SK-N-SH (cell line): ENCODE measurements around the gene TIMM22. TPM values are rescaled to one million over a fixed set of nuclear protein-coding genes. Genes with fewer than 3 reads are reported as not detected.

Experiments used
- CTCF ChIA-PET: fragments of 300-600, 350-600 bp; formaldehyde crosslinking; extraction: SDS; loops from one replicate; lab custom pipeline; 2021; lab: Yijun Ruan, JAX
- POLR2A ChIA-PET: fragments of 350-600 bp; sonication (Branson Sonifier 250); formaldehyde crosslinking; extraction: SDS; loops from one replicate; lab custom pipeline; 2020; ENCODE audit warnings: antibody characterized with exemption, inconsistent platforms; lab: Yijun Ruan, JAX
- DNase-seq: peaks from one replicate; pipeline ENCODE4 v3.0.0; 2012
- H2AFZ ChIP-seq: fragments of 200-600 bp; sonication (generic); 2 replicates; pipeline ENCODE4 v1.8.1; 2016; ENCODE audit warnings: antibody characterized with exemption, mild to moderate bottlenecking, low read depth
- H3F3A ChIP-seq: fragments of 200-600 bp; sonication (generic); replicated peaks from 2 replicates; pipeline ENCODE3; 2016; ENCODE audit warnings: antibody characterized with exemption, mild to moderate bottlenecking; ENCODE audit not compliant: insufficient read depth
- H3K27ac ChIP-seq, 2 experiments: fragments of 200-500 bp in 1 of 2; fragments of 200-600 bp in 1 of 2; sonication (Bioruptor generic) in 1 of 2; sonication (generic), shearing (Covaris generic) in 1 of 2; 2 replicates each; pipeline versions ENCODE4 v1.5.1 to v1.6.1; 2014 to 2016; ENCODE audit warnings: low read depth in 2 of 2, inconsistent platforms in 1 of 2, low read length in 1 of 2, mild to moderate bottlenecking in 1 of 2, mixed read lengths in 1 of 2
- H3K27me3 ChIP-seq: fragments of 200-600 bp; sonication (generic), shearing (Covaris generic); 2 replicates; pipeline ENCODE4 v1.6.1; 2016; ENCODE audit warnings: mixed run types; ENCODE audit not compliant: insufficient read depth
- H3K36me3 ChIP-seq, 2 experiments: fragments of 200-500 bp in 1 of 2; fragments of 200-600 bp in 1 of 2; sonication (Bioruptor generic) in 1 of 2; sonication (generic) in 1 of 2; replicated peaks in 1 of 2; 2 replicates each; pipeline versions ENCODE3 to v1.5.1; 2014 to 2016; ENCODE audit warnings: low read length in 1 of 2, mild to moderate bottlenecking in 1 of 2; ENCODE audit not compliant: insufficient read depth in 2 of 2, control insufficient read depth in 1 of 2
- H3K4me1 ChIP-seq, 2 experiments: fragments of 200-500 bp in 1 of 2; fragments of 200-600 bp in 1 of 2; sonication (Bioruptor generic) in 1 of 2; sonication (generic), shearing (Covaris generic) in 1 of 2; 2 replicates each; pipeline versions ENCODE4 v1.5.1 to v1.6.1; 2014 to 2016; ENCODE audit warnings: low read depth in 1 of 2, low read length in 1 of 2, mixed run types in 1 of 2; ENCODE audit not compliant: insufficient read depth in 2 of 2, control insufficient read depth in 1 of 2
- H3K4me2 ChIP-seq: fragments of 200-600 bp; sonication (generic), shearing (Covaris generic); 2 replicates; pipeline ENCODE4 v1.6.1; 2017; ENCODE audit warnings: mixed run types
- H3K4me3 ChIP-seq, 2 experiments: fragments of 200-500 bp in 1 of 2; fragments of 200-600 bp in 1 of 2; sonication (Bioruptor generic) in 1 of 2; sonication (generic), shearing (Covaris generic) in 1 of 2; 2 replicates each; pipeline versions ENCODE4 v1.5.1 to v1.8.1; 2014 to 2016; ENCODE audit warnings: low read depth in 2 of 2, inconsistent platforms in 1 of 2, low read length in 1 of 2, mild to moderate bottlenecking in 1 of 2, mixed read lengths in 1 of 2, moderate library complexity in 1 of 2
- H3K79me2 ChIP-seq: fragments of 200-600 bp; sonication (generic); 2 replicates; pipeline ENCODE4 v1.8.1; 2017; ENCODE audit warnings: mild to moderate bottlenecking; ENCODE audit not compliant: insufficient read depth
- H3K9ac ChIP-seq: fragments of 200-600 bp; sonication (generic); 2 replicates; pipeline ENCODE4 v1.6.1; 2017; ENCODE audit warnings: mixed run types
- H3K9me2 ChIP-seq: fragments of 200-600 bp; sonication (generic); 2 replicates; pipeline ENCODE4 v1.6.1; 2017; ENCODE audit warnings: mixed run types
- H3K9me3 ChIP-seq: fragments of 200-600 bp; sonication (generic); 2 replicates; pipeline ENCODE4 v1.6.1; 2017; ENCODE audit warnings: mixed run types, mild to moderate bottlenecking, moderate library complexity
- H4K20me1 ChIP-seq: fragments of 200-600 bp; sonication (generic); 2 replicates; pipeline ENCODE4 v1.6.1; 2017; ENCODE audit warnings: mild to moderate bottlenecking, mixed run types; ENCODE audit not compliant: insufficient read depth
- CHD2 ChIP-seq: fragments of 150-350 bp; IDR thresholded peaks from 2 replicates; pipeline ENCODE4 v1.6.1; 2018; ENCODE audit warnings: low read length; ENCODE audit not compliant: partially characterized antibody
- ELF1 ChIP-seq: IDR thresholded peaks from 2 replicates; pipeline ENCODE4 v1.4.0; 2012
- EZH2phosphoT487 ChIP-seq: fragments of 200-600 bp; sonication (generic); IDR thresholded peaks from 2 replicates; pipeline ENCODE4 v1.6.1; 2017; ENCODE audit warnings: low read depth, mixed run types, mild to moderate bottlenecking, antibody characterized with exemption, moderate library complexity, borderline replicate concordance
- FOXJ3 ChIP-seq: sonication (generic); formaldehyde crosslinking; IDR thresholded peaks from 2 replicates; pipeline ENCODE4 v1.5.1; 2020; ENCODE audit warnings: mild to moderate bottlenecking, missing genetic modification reagents
- FOXM1 ChIP-seq: IDR thresholded peaks from 2 replicates; pipeline ENCODE4 v1.4.0; 2012; ENCODE audit warnings: low read depth, mild to moderate bottlenecking
- JUND ChIP-seq: IDR thresholded peaks from 2 replicates; pipeline ENCODE4 v1.4.0; 2012
- POLR2AphosphoS5 ChIP-seq: IDR thresholded peaks from 2 replicates; pipeline ENCODE4 v1.6.1; 2012; ENCODE audit warnings: low read depth, low read length
- REST ChIP-seq: IDR thresholded peaks from 2 replicates; pipeline ENCODE4 v1.6.1; 2012; ENCODE audit warnings: mild to moderate bottlenecking, low read depth, low read length, moderate library complexity
- SMC3 ChIP-seq: IDR thresholded peaks from 2 replicates; pipeline ENCODE4 v1.6.1; 2012; ENCODE audit warnings: low read depth, low read length, improper control_type of control experiment
- TCF12 ChIP-seq: IDR thresholded peaks from 2 replicates; pipeline ENCODE4 v1.4.0; 2012
- USF2 ChIP-seq: fragments of 150-350 bp; IDR thresholded peaks from 2 replicates; pipeline ENCODE4 v1.6.1; 2017; ENCODE audit warnings: antibody characterized with exemption, low read length, low read depth, borderline replicate concordance
- YY1 ChIP-seq: IDR thresholded peaks from 2 replicates; pipeline ENCODE4 v1.4.0; 2012; ENCODE audit warnings: low read depth, mild to moderate bottlenecking
- WGBS: methylation state at CpG from one replicate; pipeline ENCODE4 v1.1.6; 2017; ENCODE audit warnings: low lambda C conversion rate; 5-methylcytosine and 5-hydroxymethylcytosine counted together
- polyA plus RNA-seq, 3 experiments: library from polyadenylated mRNA; depleted of rRNA; stranded (reverse); fragments of >200 nt; gene quantifications; 2 replicates each; pipeline ENCODE4 v1.2.3, GENCODE V29; 2012

TIMM22 gene
- polyA plus RNA-seq, 1 of the 3 experiments (the other 2 are of a cell fraction): 9.9 TPM

GRCh38 chr17:957856-958421, 39.0 kb upstream of the TIMM22 start (continued):
- TF ChIP-seq USF2: no peak

- TF ChIP-seq YY1 (no peak), JUND (no peak), EZH2phosphoT487 (no peak), REST (no peak), SMC3 (no peak), TCF12 (no peak), CHD2 (no peak), FOXJ3 (CRISPR knock-in tag) (no peak), ELF1 (no peak), POLR2AphosphoS5 (no peak), FOXM1 (no peak)
- TF ChIP-seq, all 33 proteins: peak for 0
- H4K20me1 ChIP-seq: peaks cover 12% of the 10 kb centered on the region; the same call in 1 of the 2 replicates
- H3K4me1 ChIP-seq: peaks cover 0 to 3% of the 10 kb centered on the region in 2 experiments; a peak in 1 of 4 replicates
- H3K4me3 ChIP-seq: no peak overlapping the region
- CTCF ChIA-PET: interaction anchor here (1.0 to 2.2 kb wide), 2 partner anchors 22 kb away, joined by 3 to 7 read pairs; no protein-coding TSS in a partner anchor
- H3F3A ChIP-seq: peaks cover 7% of the 10 kb centered on the region
- 83% methylated on average over 31 of the region's 31 CpGs for WGBS
- H3K9ac ChIP-seq: no peak overlapping the region
- H3K9me2 ChIP-seq: no peaks in the 10 kb centered on the region
- no peaks in the 10 kb centered on the region for H3K36me3 ChIP-seq
- no peaks in the 10 kb centered on the region for H3K9me3 ChIP-seq
- peaks cover 5% of the 10 kb centered on the region; the same call in 1 of the 2 replicates for H3K79me2 ChIP-seq
- H2AFZ ChIP-seq: no peak overlapping the region
- POLR2A ChIA-PET: no interaction called here
- no peak overlapping the region for H3K27ac ChIP-seq
- no peak for DNase-seq
- peaks cover 35% of the 10 kb centered on the region; the same call in 1 of the 2 replicates for H3K27me3 ChIP-seq
- H3K4me2 ChIP-seq: no peak overlapping the region
Observed at GRCh38 chr17:958712-959451, 38.0 kb upstream of the TIMM22 start.
